ENCODE results near the gene GAPT.
A peak's percentile ranks its signal among the peaks of the same experiment; 100 is the strongest.

GAPT gene

DNA sequence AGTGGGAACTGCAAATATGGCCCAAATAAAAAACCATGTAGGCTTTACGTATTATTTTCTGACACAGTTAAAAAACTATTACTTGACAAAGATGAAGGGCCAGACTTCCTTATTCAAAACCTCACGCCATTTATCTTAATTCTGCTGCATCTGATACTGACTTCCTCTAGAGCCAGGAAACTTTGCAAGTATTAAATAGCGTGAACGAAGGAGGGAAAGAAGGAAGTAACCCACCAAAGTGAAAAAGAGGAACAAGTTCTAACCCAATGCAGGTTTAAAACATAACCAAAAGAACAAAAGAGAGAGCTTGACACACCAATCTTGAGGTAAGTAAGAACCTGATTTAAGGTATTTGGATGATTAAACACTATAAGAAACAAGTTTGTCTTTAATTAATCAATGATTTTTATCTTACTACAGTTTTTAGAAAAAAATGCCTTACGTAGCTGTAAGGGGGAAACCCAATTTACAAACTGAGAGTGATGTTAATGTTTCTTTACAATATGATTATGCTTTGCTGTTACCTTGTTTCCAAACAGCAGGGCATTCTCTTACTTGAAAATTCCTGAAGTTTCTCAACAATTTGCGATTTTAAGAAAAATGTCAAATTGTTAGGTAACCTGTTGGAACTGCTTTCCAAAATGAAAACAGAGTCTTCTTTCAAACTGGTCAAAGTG lies at the start of gene GAPT:
TSS of gene GAPT (plus strand) at position 220 of the 677 bp plus-strand sequence. CDS start 3,102 bp downstream, outside the sequence.
- DNase-seq, result no peak

DNA sequence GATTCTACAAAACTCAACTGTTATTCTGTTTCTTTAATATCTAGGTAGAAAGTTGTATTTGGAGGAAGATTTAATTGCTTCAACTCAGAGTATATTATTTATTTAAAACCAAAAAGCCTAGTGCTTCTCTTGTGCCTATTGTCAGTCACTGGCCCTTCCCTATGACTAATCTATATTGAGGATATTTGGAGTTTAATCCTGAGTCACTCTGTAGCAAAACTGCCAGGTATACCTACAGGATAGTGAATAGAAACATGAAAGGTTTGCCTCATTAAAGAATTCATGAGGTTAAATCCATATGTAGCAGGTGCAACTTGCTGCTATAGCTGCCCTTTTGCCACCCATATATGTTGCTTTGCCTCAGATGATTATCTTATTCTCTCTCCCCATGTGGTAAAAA lies 46.4 kb upstream of the GAPT start:
- no peak for DNase-seq

DNA sequence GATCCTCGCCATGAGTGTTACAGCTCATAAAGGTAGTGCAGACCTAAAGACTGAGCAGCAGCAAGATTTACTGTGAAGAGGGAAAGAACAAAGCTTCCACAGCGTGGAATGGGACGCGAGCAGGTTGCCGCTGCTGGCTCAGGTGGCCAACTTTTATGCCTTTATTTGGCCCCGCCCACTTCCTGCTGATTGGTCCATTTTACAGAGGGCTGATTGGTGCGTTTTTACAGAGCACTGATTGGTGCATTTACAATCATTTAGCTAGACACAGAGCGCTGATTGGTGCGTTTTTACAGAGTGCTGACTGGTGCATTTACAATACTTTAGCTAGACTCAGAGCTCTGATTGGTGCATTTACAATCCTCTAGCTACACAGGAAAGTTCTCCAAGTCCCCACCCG lies 45.2 kb upstream of the GAPT start:
- DNase-seq, result no peak

DNA sequence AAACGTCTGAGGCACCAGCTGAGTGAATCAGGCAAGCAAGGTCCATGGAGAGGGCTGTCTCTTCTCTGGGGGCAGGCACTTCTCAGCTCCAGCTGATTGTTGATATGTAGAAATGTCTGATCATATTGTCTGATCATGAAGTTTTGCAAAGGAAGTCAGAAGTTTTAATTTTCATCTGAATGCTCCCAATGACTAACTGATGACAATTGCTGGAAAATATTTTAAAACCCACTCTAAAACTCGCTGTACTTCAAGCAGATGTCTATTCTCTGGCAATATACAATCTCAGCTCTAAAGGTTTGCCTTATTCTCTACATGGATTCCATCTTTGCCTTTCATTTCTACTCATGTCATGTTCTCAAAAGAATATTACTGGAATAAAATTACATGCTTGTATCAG lies 44.0 kb upstream of the GAPT start:
- no peak for DNase-seq

DNA sequence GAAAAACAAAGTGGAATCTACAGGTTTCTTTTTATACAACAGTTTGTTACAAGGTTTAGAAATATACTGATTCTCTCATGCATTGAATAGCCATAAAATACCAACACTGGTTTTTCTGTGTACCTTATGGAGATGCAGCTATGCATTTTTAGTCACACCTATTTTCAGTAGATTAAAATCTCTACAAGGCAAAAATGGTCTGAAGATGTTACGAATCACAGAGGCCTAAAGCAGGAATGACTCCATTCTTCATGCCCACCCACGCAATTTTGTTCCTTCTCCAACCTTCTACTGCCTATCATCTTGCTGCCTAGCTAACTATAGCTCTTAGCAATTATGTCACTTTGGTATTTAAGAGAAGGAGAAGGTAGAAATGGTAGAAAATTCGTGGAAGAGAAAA lies 41.2 kb upstream of the GAPT start:
- DNase-seq, result no peak

DNA sequence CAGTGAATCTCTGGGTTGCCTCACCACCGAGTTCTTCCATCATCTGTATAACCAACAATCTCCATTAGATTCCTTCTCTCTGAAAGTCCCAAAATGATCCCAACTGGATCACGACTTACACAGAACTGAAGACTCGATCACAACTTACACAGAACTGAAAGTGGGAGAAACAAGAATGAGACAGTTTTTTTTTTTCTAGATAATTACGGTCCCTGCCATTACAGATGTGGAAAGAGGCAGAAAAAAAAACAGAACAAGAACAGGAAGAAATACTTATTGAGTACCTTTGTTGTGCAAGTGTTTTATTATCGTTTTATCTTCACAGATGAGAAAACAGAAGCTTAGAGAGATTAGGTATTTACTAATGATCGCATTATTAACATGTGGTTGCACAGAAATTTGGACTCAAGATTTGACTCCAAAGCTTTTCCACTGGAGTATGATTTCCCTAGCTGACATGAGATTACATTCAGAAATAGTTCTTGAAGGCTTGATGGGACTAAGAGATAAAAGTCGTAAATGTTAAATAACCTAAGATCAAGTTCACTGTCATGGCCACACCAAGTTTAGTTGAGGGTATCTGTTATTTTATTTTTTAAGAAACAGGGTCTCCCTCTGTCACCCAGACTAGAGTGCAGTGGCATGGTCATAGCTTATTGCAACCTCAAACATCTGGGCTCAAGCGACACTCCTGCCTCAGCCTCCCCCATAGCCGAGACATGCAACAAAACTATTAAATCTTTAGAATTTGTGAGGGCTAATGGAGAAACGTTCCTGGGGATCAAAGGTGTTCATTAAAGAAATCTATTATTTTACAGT lies 40.2 kb upstream of the GAPT start:
- no peak for DNase-seq

DNA sequence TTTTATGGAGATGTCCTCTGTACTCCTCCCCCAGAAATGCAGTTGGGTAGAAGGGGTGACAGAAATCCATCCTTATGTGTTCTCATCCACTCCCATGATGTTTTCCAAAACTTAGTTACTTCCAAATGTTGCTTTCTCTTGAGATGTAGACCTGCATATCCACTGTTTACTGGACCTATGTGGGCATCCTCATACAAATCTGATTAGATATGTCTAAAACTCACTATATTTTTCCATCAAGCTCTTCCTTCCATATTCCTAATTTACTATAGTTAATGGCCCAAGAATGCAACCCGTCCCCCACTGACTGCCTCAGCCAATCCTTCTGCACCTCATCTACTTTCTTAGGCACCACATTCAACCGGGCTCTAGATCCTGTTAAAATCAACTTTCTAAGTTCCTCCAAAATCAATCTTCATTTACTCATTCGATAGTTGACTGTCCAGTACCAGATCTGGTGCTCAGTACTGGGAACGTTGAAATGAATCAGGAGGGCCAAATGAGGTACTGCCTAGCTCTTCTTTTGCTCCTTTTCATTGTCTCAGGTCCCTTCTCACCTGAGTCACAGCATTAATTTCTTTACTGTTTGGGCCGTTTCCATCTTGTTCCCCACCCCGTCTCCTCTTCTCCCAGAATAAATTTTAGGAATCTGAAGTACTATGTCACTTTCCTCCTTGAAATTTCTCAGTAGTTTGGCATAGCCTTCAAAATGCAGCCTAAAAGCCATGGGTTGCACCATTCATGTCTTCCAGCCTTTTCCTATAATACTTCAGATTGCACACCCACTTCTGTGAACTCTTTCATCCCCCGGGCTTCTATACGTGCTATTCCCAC lies 39.3 kb upstream of the GAPT start:
- no peak for DNase-seq

DNA sequence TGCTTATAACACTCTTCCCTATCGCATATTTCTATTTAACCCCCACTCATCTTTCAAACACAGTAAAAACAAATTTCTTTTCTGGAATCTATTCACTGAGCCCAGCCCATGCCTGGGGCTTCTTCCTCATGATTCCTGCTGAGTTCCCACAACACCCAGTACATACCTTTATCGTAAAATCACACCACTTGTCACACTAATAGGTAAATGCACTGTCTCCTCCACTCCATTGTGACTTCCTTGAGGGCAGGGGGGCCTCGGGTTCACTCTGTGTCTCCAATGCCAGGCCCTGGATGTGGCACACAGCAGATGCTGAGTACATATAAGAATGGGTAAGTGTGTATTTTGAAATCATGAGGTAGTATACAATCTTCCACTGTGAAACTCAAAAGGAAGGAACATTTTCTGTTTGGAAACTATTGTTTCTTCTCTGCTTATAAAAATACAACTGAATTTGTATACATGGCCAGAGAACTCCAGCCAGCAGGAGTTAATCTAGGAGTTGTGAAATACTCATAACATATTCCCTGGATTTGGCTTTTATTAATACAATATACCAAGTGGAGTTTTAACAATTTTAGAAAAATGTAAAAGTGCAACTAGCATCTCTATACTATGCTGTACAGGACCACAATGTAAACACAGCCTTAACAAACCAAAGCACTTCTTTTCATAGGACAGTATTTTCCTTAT lies 38.5 kb upstream of the GAPT start:
- no peak for DNase-seq

DNA sequence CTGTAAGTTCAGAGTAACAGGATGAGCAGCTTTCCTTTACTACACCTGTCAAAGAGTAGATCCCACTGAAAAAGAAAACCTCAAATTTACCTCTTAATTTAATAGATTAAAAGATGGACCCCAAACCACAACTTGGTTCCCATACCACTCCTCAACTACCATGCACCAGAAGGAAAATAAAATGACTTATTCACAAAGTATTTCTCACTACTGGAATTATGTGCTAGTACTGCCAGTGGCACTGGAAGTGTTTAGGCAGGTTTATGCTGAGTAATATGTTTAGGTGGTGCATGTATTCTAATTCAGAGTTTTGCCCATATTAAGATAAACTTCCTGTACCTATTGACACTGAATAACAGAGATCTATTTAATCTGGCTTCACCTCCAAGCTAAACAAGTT lies 37.9 kb upstream of the GAPT start:
- DNase-seq, result no peak

DNA sequence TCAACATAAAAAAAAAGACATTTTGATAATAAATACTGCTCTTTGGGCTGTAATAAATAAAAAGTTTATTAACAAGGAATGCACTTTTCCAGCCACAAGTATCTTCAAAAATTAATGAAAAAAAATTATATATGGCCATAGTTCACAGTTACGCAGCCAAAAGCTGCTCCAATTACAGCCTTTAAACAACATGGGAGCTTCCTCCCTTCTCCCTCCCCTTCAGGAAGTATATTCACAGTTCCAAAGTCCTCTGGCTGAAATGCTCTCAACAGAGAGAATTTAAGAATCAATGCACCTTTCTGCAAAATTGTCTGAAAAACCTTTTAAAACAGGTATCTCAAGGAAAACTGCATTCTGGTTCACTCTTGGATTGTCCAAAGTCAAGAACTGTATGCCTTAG lies 37.2 kb upstream of the GAPT start:
- no peak for DNase-seq

DNA sequence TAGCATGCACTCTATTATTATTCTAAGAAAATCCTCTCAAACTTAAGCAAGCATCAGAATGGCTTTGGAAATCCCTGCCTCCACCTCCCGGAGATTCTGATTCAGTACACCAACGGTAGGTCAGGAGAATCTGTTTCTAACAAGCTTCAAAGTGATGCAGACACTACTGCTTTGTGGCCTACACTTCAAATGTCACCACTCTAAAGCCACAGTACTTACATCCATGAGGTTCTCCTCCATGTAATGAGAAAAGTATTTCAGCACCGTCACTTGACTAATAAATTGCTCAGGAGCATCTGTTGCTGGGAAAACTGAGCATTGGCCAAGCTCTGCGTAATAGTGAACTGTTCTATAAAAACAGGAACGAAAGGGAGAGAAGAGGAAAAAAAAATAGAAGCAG lies 36.2 kb upstream of the GAPT start:
- no peak for DNase-seq

DNA sequence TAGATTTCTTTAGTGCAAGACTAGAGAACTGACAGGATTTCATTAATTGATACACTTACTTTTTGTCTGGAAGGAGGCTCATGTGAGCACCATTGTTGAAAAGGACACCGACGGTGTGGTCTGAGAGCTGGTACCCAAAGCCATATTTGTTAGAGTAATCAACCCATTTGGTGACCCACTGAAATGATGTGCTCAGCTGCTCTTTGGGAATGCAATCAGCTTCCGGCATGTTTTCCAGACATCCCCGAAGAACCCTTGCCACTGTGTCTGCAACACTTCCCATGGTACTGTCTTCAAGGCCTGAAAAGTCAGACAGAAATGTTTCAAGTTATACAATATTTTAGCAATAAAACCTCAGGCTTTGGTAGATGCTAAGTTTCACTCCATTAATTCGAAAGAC lies 35.8 kb upstream of the GAPT start:
- DNase-seq, result no peak

DNA sequence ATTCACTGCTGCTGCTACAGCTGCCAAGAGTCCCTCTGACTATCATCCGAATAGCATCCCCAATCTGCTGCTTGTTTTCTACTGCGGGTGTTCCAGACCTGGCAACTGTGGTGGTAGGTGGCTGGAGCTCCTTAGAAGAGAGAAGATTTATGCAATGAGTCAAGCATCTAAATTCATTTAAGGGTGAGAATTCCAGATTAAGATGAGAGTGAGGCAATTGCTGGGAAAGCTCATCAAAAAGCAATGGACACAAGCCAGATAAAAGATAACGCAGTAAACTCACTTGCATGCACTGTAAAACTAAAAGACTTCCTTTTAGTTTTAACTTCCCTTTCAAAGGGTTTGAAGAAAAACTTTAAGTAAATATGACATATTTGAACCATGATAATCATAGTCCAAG lies 35.2 kb upstream of the GAPT start:
- DNase-seq, result no peak

DNA sequence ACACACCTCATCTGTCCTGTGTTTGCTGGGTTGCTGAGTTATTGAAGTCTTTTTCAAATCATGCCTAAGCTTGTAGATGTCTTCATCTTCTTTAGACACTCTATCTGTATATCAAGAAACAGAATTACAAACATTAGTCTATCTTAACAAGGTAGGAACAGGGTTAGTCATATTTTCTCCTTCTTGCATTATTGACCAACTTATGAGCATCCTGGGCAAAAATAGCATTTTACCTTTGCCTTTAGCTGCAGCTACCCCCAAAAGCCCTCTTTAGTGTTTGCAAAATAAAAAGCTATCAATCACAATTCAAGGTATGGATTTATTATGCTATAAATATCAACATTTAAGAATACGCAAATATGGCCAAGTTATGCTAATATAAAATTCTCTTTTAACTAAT lies 34.7 kb upstream of the GAPT start:
- no peak for DNase-seq

DNA sequence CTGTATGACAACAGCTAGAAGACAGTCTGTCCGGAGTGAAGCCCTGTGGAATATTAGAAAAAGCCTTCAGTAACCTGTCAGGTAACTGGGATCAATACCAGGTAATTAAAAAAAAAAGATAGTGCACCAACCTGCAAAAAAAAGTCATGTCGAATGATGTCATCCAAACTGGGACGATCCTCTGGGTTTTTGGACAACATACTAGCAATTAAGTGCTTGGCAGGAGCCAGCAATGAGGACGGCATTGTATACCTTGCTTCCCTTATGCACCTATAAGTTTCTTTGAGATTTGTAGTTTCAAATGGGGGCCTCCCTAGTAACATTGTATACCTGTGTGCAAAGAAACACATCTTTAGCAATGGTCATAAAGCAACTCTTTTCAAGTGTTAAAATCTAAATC lies 34.2 kb upstream of the GAPT start:
- no peak for DNase-seq

DNA sequence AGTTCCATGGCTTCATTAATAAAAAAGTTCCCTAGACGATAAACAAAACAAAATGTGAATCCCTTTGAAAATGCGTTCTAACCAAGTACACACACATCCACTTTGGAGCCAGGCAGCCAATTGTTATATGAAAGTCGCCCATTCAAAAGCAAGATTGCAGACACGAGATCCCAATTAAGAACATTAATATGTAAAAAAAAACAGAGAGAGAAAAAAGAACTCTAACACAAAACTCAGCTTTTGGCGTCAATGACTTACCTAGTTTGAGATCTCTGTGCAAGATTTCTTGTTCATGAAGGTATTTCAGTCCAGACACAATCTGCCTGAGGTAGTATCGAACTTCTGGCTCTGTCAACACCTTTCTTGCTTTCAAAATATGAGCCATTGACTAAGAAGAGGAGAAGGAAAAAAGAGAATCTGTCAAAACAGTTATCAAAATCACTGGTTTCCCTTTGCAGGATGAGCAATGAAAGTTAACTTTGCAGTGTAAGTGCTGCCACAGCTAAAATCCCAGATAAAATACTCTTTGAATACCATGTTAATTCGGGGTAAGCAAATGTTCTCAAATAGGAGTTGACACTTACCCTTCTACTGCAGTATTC lies 33.0 kb upstream of the GAPT start:
- no peak for DNase-seq

DNA sequence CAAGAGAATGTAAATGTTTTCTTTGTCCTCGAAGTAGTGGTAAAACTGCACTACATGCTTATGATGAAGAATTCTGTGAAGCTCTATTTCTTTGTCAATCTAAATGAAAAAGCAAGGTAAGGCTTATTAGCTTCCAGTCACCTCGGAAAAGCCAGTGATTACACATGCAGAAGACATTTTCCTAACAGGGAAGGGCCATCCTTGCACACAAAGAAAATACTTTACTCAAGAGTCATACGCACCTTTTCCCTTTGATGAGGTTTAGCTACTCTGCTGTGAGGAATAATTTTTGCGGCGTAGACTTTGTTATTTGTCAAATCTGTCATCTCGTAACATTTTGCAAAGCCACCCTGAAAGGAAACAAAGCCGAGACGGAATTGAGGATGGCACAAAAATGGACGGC lies 32.5 kb upstream of the GAPT start:
- no peak for DNase-seq

DNA sequence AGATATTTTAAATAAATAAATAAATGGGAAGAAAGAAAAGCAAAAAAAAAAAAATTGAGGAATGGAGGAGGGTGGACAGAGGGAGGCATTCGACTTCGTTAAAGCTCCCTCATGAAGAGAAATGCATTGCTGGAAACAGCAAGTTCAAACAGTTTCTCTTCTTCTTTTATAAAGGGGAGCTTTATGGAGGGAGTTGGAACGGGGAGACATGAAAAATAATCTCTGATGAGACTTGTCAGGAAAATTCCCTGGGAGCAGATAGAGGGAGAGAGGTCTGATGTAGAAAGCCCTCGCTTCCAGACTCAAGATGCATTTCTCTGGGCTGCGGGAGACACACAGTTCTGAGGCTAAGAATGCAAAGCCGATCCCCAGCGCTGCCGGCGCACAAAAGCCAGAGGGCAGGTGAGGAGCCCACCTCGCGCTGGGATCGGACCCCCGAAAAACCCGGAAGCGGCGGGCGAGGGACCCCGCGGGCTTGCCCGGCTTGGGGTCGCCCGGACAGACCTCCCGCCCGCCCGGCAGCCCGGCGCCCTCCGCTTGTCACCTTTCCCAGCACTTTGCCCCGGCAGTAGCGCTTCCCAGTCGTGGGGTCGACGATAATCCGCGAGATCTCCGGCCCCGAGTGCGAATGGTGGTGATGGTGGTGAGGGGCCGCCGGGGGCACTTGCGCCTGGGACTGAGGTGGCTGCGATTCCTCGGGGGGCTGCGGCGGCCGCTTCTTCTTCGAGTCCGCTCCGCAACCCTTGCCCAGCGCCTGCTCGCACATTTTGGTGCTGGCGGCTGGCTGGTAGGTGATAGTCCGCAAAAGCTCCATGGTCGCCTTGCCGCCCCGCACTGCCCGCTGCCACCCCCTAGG lies 31.9 kb upstream of the GAPT start:
- DNase-seq, result peak; percentile 33

DNA sequence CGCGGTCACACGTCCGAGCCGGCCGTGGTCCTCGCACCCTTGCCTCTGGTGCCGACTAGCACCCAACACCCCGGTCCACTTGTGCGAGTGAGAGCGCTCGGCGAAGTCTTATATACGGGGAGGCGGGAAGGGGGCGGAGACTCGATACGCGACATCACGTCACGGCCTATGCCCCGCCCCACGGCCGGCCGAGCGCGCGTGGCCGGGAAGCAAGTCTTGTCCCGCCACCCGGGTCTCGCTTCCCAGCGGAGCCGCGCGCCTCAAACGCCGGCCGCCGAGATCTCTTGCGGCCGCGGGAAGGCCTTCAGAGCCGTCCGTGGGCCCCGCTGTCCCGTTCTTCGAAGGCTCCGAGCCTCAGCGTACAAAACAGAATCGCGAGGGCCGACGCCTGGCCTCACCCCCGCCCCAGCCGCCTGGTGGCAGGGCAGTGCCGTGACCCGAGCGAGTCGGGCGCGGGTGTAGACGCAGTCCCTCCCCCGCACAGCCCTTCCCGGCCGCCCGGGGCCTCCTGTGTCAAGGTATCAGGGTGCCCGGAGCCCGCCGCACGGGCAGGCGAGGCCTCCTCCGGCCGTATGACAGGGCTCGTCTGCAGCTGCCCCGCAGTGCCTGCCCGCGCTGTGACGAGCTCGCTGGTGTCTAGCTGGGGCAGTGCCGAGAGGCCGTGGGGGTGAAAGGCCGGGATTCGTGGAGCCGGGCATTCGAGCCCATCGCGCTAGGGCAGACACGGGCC lies 31.1 kb upstream of the GAPT start, which contains the start of gene PLK2:
TSS of gene PLK2 (minus strand) at position 85 of the 730 bp plus-strand sequence. CDS start 127 bp downstream, outside the sequence.
- peak; percentile 87 for DNase-seq

DNA sequence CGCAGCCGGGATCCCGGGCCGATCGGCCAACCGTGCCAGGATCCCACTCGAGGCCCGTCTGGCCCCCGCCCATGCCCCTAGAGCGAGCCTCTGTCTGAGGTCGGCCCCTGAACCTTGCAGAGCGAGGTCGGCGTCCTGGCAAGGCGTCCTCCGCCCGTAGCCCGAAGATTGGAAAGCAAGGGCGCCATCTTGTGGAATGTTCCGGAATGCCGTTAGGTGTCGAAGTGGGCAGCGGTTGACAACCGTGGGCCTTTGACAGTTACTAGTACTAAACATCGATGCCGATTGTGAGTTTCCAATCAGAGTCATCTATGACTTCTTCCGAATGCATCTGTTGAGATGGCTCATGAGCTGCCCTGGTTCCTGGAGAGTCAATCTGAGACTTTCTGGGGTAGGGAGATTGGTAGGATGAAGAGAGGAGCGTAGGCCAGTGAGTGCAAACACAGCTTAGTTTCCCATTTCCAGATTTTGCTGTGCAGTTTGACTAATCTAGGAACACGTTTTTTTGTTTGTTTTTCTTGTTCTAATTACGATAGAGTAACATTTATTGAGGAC lies 30.4 kb upstream of the GAPT start:
- peak; percentile 94 for DNase-seq

Measured in stimulated activated CD8-positive, alpha-beta memory T cell treated with anti-CD3 and anti-CD28 coated beads, Interleukin-4, amount 100 ng/mL, for 48 hours (primary cell).